Inflammatory macrophage (primary cell): ENCODE data around the gene JUND.

ENCODE experiments used
- DNase-seq, 2 donors: peaks; one replicate each; pipeline ENCODE4 v3.0.0-alpha.2; 2020 to 2022

Gene JUND

GRCh38 chr19:18289471-18290301 lies 8.3 kb upstream of the JUND start:
- peak in 1 of 2 donors; percentile 7 for DNase-seq

GRCh38 chr19:18287836-18288772 lies 6.7 kb upstream of the JUND start:
- DNase-seq, result no peak

GRCh38 chr19:18286973-18287635 lies 5.7 kb upstream of the JUND start:
- DNase-seq, result no peak

GRCh38 chr19:18284712-18285360 lies 3.4 kb upstream of the JUND start:
- DNase-seq, result peak in 1 of 2 donors; percentile 52

GRCh38 chr19:18283338-18283737 lies 1.9 kb upstream of the JUND start:
- DNase-seq, result no peak

GRCh38 chr19:18282788-18283141 lies 1.3 kb upstream of the JUND start:
- DNase-seq, result no peak

- DNase-seq, result peak; percentile 47 to 49
Observed at GRCh38 chr19:18282021-18282787, 782 bp upstream of the JUND start.

GRCh38 chr19:18280247-18281081 lies 958 bp downstream of the JUND start:
- DNase-seq, result peak; percentile 61 to 77

GRCh38 chr19:18279516-18280246 lies 1.7 kb downstream of the JUND start:
- DNase-seq, result peak; percentile 95

- no peak for DNase-seq
Observed at GRCh38 chr19:18279266-18279515, 2.2 kb downstream of the JUND start.

GRCh38 chr19:18278521-18279265 lies 2.7 kb downstream of the JUND start:
- peak; percentile 36 to 51 for DNase-seq

- DNase-seq, result peak; percentile 52 to 78
Observed at GRCh38 chr19:18274781-18275356, 6.6 kb downstream of the JUND start.

GRCh38 chr19:18274219-18274780 lies 7.1 kb downstream of the JUND start, which contains the start of gene IQCN:
Gene IQCN (minus strand): TSS chr19:18274452. CDS start chr19:18269478, 4,974 bp downstream.
- DNase-seq, result no peak

- no peak for DNase-seq
Observed at GRCh38 chr19:18273561-18274218, 7.7 kb downstream of the JUND start.

GRCh38 chr19:18271433-18271841 lies 10.0 kb downstream of the JUND start:
- DNase-seq, result no peak

- no peak for DNase-seq
Observed at GRCh38 chr19:18270326-18270725, 11.1 kb downstream of the JUND start.

- DNase-seq, result no peak
Observed at GRCh38 chr19:18269070-18269723, 12.2 kb downstream of the JUND start.
